Muscle layer of colon (tissue), 2 donors: ENCODE results near the gene TRAPPC6A.

ENCODE experiments used
- H3K27ac ChIP-seq: one replicate; pipeline ENCODE4 v1.7.0; 2013; ENCODE audit warnings: low read depth, mild to moderate bottlenecking, low read length, moderate library complexity
- H3K27me3 ChIP-seq, 2 donors: one replicate each; pipeline ENCODE4 v1.7.0; 2013; ENCODE audit warnings: low read length in 2 of 2, mild to moderate bottlenecking in 2 of 2; ENCODE audit not compliant: insufficient read depth in 2 of 2, control insufficient read depth in 1 of 2
- H3K36me3 ChIP-seq: one replicate; pipeline ENCODE4 v1.7.0; 2013; ENCODE audit warnings: mild to moderate bottlenecking, low read length; ENCODE audit not compliant: insufficient read depth
- H3K4me1 ChIP-seq: one replicate; pipeline ENCODE4 v1.7.0; 2013; ENCODE audit warnings: mild to moderate bottlenecking, low read length; ENCODE audit not compliant: insufficient read depth
- H3K4me3 ChIP-seq, 2 donors: one replicate each; pipeline ENCODE4 v1.7.0; 2013; ENCODE audit warnings: low read length in 2 of 2, low read depth in 1 of 2, mild to moderate bottlenecking in 1 of 2, moderate library complexity in 1 of 2
- H3K9ac ChIP-seq: one replicate; pipeline ENCODE4 v1.7.0; 2013; ENCODE audit warnings: low read length
- H3K9me3 ChIP-seq: one replicate; pipeline ENCODE4 v1.7.0; 2013; ENCODE audit warnings: mild to moderate bottlenecking, low read length
- donor health status: abdominal sarcoma.
- donor health status: Adenocarcinoma of cecum.

The TRAPPC6A gene

GRCh38 chr19:45142726-45143110, 35.3 kb downstream of the TRAPPC6A start:
- no peak overlapping the region for H3K4me3 ChIP-seq
- no peaks in the 10 kb centered on the region for H3K4me1 ChIP-seq
- H3K36me3 ChIP-seq: peaks cover 9% of the 10 kb centered on the region
- H3K27me3 ChIP-seq: no peaks in the 10 kb centered on the region
- no peak overlapping the region for H3K27ac ChIP-seq
- no peaks in the 10 kb centered on the region for H3K9me3 ChIP-seq
- H3K9ac ChIP-seq: no peak overlapping the region

GRCh38 chr19:45142016-45142725, 35.9 kb downstream of the TRAPPC6A start:
- Histone ChIP-seq H3K4me1 (peaks cover 3% of the 10 kb centered on the region), H3K36me3 (peaks cover 9% of the 10 kb centered on the region)

GRCh38 chr19:45141203-45141900, 36.7 kb downstream of the TRAPPC6A start:
- H3K36me3 ChIP-seq: peaks cover 9% of the 10 kb centered on the region
- H3K9me3 ChIP-seq: no peaks in the 10 kb centered on the region
- H3K9ac ChIP-seq: no peak overlapping the region
- H3K4me1 ChIP-seq: peaks cover 11% of the 10 kb centered on the region
- H3K27ac ChIP-seq: no peak overlapping the region
- no peak overlapping the region for H3K4me3 ChIP-seq
- H3K27me3 ChIP-seq: no peaks in the 10 kb centered on the region

More at GRCh38 chr19:45142016-45142725, 35.9 kb downstream of the TRAPPC6A start:
- Histone ChIP-seq H3K4me3 (no peak overlapping the region), H3K27me3 (no peaks in the 10 kb centered on the region), H3K27ac (no peak overlapping the region), H3K9me3 (no peaks in the 10 kb centered on the region), H3K9ac (no peak overlapping the region)

DNA sequence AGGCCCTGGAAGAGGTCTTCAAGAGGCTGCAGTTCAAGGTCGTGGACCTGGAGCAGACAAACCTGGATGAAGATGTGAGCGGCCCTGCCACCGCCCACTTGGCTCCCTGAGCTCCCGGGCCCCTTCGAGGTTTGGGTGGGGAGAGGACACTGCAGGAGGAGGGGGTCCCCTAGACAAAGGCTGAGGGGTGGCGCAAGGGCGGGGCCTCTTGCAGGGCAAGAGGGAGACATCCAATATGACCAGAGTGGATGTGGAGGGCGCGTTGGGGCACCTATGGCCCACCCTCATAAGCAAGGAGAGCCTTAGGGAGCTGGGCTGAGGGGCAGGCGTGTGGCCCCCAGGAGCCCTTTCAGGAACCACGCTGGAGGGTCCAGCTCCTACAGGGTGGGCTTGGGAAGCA, 37.5 kb downstream of the TRAPPC6A start:
- Histone ChIP-seq H3K27ac (no peak overlapping the region), H3K9ac (no peak overlapping the region), H3K27me3 (no peaks in the 10 kb centered on the region), H3K4me1 (peaks cover 16% of the 10 kb centered on the region), H3K9me3 (no peaks in the 10 kb centered on the region), H3K36me3 (peaks cover 9% of the 10 kb centered on the region), H3K4me3 (no peak overlapping the region)

- Histone ChIP-seq H3K36me3 (peaks cover 9% of the 10 kb centered on the region), H3K27me3 (no peaks in the 10 kb centered on the region), H3K9me3 (no peaks in the 10 kb centered on the region), H3K9ac (no peak overlapping the region), H3K4me1 (peaks cover 16% of the 10 kb centered on the region), H3K4me3 (no peak overlapping the region), H3K27ac (no peak overlapping the region)
Observed at GRCh38 chr19:45140144-45140503, 37.9 kb downstream of the TRAPPC6A start.

DNA sequence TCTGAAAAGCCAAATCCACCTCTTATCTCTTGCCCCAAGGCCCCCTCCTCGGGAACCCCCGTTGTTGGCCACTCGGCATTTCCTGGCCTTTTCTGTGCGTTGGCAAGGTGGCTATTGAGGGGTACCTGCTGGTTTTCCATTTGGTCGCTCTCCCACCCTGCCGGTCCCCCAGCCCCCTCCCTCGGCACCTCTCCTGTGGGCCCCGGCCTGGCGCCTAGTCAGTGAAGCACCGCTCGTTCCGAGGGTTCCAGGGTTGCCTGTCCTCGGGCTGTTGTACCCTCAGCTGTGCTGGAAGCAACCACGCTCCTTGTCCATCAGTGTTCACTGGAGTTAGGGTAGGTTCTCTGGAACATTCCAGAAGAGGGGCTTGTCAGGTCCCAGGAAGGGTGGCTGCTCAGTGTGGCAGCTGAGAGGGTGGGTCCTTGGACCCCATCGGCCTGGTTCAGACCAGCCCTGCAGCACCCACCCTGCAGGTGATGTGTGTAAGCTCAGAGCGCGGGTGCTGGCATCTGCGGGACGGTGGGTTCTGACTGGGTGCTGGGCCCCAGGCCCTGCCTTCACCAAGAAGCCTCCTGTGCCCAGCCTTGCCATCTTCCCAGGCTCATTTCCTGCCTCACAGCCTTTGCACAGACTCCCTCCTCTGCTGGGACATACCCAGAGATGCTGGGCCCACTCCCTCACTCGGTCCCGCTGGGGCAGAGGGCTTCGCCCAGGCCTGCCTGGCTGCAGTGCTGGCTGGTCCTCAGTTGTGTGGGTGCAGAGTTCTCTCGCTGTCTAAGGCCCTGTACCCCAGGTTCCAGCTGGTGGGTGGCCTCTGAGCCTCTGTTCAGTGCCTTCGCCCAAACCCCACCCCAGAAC, 38.5 kb downstream of the TRAPPC6A start:
- peaks cover 9% of the 10 kb centered on the region for H3K36me3 ChIP-seq
- H3K4me1 ChIP-seq: peaks cover 16% of the 10 kb centered on the region
- no peak overlapping the region for H3K4me3 ChIP-seq
- no peak overlapping the region for H3K9ac ChIP-seq
- no peaks in the 10 kb centered on the region for H3K27me3 ChIP-seq
- H3K9me3 ChIP-seq: no peaks in the 10 kb centered on the region
- no peak overlapping the region for H3K27ac ChIP-seq

GRCh38 chr19:45138303-45138751, 39.7 kb downstream of the TRAPPC6A start:
- H3K4me3 ChIP-seq: no peak overlapping the region
- peaks cover 16% of the 10 kb centered on the region for H3K4me1 ChIP-seq
- H3K9ac ChIP-seq: no peak overlapping the region
- H3K27ac ChIP-seq: no peak overlapping the region
- peaks cover 6% of the 10 kb centered on the region for H3K36me3 ChIP-seq
- no peaks in the 10 kb centered on the region for H3K27me3 ChIP-seq
- H3K9me3 ChIP-seq: no peaks in the 10 kb centered on the region

DNA sequence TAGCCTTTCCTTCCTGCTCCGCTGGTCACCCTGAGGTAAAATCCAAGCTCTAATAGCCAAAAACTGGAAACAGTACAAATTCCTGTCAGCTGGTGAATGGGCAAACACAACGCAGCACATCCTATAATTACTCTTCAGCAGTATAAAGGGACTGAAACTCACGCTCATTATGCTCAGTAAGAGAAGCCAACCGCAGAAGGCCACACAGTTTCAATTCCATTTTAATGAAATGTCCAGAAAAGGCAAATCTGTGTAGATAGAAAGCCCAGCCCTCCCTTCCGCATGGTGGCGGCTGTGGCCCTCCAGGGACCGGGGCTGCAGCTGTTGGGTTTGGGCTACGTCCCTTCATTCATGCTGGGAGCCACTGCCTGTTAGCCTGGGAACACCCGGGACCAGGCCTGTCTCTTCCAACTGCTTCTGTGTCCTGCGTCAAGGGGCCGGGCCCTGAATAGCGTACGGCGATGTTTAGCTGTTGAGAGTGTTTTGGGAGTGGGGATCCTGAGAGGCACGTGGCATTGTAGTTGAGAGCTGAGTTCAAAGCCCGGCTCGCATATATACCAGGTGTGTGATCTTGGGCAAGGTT, 40.8 kb downstream of the TRAPPC6A start:
- Histone ChIP-seq H3K4me3 (no peak overlapping the region), H3K36me3 (no peaks in the 10 kb centered on the region), H3K4me1 (peaks cover 16% of the 10 kb centered on the region), H3K27ac (no peak overlapping the region), H3K9me3 (no peaks in the 10 kb centered on the region), H3K27me3 (no peaks in the 10 kb centered on the region), H3K9ac (no peak overlapping the region)

- H3K4me3 ChIP-seq: no peak overlapping the region
- H3K9ac ChIP-seq: no peak overlapping the region
- H3K36me3 ChIP-seq: no peaks in the 10 kb centered on the region
- H3K4me1 ChIP-seq: peaks cover 16% of the 10 kb centered on the region
- no peaks in the 10 kb centered on the region for H3K27me3 ChIP-seq
- H3K9me3 ChIP-seq: no peaks in the 10 kb centered on the region
- H3K27ac ChIP-seq: no peak overlapping the region
Observed at GRCh38 chr19:45136507-45137178, 41.4 kb downstream of the TRAPPC6A start.

- H3K36me3 ChIP-seq: no peaks in the 10 kb centered on the region
- no peak overlapping the region for H3K4me3 ChIP-seq
- no peaks in the 10 kb centered on the region for H3K9me3 ChIP-seq
- peaks cover 16% of the 10 kb centered on the region for H3K4me1 ChIP-seq
- H3K9ac ChIP-seq: no peak overlapping the region
- H3K27me3 ChIP-seq: no peaks in the 10 kb centered on the region
- H3K27ac ChIP-seq: no peak overlapping the region
Observed at GRCh38 chr19:45135176-45135885, 42.7 kb downstream of the TRAPPC6A start.
